ENCODE measurements around the gene KLHL6. TPM values are rescaled to one million over a fixed set of nuclear protein-coding genes. Genes with fewer than 3 reads are reported as not detected.
"Not testable (repeated sequence)": the region's sequence is repeated elsewhere in the genome, so short reads cannot be mapped to it uniquely, and the experiment has no call there.

The KLHL6 gene
- total RNA-seq, 1 donor from 2014 or later, result 0.65 TPM

DNA sequence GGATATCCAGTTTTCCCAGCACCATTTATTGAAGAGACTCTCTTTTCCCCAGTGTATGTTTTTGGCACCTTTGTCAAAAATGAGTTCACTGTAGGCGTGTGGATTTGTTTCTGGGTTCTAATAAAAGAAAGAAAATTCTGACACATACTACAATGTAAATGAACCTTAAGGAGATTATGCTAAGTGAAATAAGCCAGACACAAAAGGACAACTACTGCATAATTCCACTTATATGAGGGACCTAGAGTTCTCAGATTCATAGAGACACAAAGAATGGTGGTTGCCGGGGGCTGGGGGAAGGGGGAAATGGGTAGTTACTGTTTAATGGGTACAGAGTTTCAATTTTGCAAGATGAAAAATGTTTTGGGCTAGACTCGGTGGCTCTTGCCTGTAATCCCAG lies 14.7 kb upstream of the KLHL6 start:
- not testable (repeated sequence) for DNase-seq (ENCODE audit: low spot score); ATAC-seq

DNA sequence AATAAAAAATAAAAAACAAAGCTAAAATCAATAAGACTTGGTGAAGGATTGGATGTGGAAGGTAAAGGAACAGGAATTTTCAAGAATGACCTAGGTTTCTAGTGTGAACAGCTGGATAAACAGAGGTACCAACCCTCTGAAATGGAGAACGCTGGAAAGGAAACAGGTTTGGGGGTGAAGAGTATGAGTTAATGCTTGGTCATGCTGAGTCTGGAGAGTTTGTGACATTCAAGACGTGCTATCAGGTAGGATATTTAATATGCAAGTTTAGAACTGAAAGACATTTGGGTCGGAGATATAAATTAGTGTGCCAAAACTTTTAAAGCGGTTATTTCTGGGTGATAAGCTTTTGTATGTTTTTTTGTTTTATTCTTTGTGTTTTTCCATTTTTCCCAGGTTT lies 11.4 kb upstream of the KLHL6 start:
- no peak for DNase-seq (ENCODE audit: low spot score)
- ATAC-seq, result no peak

DNA sequence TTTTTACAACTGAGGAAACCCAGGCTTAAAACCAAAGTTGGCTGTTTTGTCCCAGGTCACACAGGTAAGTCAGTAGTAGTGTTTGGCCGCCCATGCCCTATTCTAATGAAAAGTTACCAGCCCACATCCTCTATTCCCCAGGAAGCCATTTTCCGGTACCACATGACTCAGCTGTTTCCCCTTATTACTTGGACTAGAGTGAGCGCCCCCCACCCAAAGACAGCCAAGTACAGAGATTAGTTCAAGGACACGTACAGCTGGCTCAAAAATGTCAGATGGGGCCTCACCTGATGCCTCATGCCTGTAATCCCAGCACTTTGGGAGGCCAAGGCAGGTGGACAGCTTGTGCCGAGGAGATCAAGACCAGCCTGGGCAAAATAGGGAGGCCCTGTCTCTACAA lies 8.5 kb upstream of the KLHL6 start:
- ATAC-seq, result no peak

DNA sequence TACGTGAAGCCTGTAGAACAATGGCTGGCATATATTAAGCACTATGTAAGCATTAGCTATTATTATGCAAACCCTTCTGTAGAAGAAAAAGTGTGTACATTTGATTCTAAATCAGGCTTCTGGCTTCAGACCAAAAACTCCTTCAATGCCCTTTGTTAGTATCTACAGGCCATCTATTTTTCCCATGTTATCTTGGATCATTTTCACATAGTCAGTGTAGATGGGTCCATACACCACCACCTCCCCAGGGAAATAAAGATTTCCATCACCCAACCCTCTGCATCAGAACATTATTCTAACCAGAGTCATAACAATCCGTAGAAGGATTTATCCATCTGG lies 8.0 kb upstream of the KLHL6 start:
- DNase-seq (ENCODE audit: low spot score), result no peak
- no peak for ATAC-seq

More for the DNA sequence above, 8.5 kb upstream of the KLHL6 start:
- no peak for DNase-seq (ENCODE audit: low spot score)

DNA sequence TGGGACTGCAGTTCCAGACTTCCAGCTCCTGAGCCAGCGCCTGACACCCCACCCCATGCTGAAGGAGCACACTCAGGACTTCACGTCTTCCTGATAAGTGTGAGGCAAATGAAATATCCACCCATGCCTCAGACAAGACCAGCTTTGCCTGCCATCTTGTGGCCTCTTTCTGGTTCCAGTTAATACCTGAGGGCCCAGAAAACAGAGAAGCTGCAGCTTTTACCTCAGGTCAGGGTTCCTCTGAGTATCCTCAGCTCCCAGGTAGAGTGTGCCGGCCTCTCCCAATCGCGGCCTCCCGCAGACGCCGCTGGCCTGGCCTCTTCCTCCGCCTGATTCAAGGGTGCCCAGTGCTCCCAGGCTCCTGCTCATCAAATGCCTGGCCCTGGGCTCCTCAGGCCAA lies 5.1 kb upstream of the KLHL6 start:
- DNase-seq (ENCODE audit: low spot score), result peak; percentile 56

DNA sequence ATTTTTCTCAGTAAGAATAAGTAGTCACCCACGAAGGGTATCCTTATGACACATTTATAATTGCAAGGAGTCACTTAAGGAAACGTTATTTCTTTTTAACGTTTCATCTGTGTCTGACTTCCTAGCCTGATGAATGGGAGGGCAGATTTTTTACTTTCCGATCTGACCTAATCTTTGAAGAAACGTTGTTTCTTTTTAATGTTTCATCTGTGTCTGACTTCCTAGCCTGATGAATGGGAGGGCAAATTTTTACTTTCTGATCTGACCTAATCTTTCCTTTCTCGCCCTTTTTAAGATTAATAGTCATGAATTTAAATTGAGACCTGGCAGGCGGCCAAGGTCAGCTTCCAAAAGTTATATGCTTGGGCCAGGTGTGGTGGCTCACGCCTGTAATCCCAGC lies 3.0 kb upstream of the KLHL6 start:
- ATAC-seq (no peak), DNase-seq (ENCODE audit: low spot score) (no peak)

More for the DNA sequence above, 5.1 kb upstream of the KLHL6 start:
- peak; percentile 93 for ATAC-seq

DNA sequence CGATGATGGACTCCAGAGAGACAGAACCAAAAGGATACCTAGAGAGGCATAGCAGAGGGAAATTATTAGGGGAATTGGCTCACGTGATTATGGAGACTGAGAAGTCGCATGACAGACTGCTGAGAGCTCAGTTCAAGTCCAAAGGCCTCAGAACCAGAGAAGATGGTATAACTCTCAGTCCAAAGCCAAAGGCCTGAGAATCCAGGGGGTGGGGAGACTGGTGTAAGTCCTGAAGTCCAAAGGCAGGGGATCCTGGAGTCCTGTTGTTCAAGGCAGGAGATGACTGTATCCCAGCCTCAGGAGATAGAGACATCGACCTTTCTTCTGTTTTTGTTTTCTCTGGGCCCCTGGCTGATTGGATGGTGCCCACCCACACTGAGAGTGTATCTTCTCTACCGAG lies 1.2 kb upstream of the KLHL6 start:
- DNase-seq (ENCODE audit: low spot score), result no peak
- ATAC-seq, result no peak

DNA sequence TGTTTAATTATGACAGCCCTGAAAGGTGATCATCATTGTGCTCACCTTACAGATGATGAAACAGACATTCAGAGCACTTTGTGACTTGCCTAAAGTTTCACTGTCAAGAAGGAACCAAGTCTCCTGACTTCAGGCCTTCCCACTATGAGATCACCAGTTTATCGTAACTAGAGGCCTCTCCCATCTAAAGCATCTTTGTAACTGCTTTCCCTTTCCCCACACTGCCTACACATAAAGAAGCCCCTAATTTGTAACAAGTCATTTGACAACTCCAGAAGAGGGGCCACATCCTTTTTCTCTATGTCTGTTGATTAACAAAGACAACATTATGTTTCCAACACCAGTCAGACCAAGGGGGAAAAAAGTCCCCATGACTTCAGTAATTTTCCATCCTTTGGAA lies 1.1 kb downstream of the KLHL6 start:
- no peak for DNase-seq (ENCODE audit: low spot score)
- ATAC-seq, result no peak

DNA sequence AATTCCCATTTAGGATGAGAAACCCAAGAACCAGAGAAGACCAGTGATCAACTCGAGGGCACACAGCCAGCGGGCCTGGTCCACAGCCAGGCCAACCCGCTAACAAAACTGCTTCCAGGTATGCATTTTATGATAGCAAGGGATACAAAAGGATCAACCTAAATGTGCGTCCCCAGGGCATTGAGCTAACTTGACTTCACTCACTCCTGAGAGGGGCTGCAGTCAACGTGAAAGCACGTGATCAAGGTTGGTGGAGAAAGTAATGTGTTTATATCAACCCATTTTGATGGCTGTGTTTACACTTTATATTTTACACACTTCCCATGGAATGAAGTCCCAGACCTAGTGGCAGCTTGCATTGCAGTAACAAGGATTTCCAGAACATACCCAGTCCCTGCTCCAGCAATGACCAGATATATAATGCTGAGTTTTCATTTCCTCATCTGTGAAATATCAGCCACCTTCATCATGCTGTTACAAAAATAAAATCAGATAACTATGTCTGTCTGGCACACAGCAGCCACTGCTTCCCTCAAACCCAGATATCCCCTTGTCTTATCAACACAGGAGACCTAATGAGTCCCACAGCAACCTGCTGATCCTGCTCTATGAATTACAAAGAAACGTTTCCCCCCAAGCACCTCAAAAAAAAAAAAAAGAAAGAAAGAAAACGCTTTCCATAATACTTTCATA lies 2.0 kb downstream of the KLHL6 start:
- DNase-seq (ENCODE audit: low spot score) (peak; percentile 49), ATAC-seq (no peak)

DNA sequence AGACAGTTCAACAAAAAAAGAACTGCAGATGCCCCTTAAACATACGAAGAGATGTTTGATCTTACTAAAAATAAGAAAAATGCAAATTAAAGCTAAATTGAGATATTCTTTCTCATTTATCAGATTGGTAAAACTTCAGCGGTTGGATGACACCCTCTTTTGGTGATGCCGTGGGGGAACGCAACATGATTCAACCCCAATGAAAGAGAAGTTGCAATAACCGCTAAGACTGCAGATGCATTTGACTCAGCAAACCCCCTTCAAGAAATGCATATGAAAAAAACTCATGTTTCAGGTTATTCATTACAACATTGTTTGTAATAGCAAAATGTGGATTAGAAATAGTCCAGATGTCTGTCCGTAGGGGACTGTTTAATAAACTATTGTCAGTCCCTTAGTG lies 3.6 kb downstream of the KLHL6 start:
- ATAC-seq, result no peak
- DNase-seq (ENCODE audit: low spot score), result no peak

DNA sequence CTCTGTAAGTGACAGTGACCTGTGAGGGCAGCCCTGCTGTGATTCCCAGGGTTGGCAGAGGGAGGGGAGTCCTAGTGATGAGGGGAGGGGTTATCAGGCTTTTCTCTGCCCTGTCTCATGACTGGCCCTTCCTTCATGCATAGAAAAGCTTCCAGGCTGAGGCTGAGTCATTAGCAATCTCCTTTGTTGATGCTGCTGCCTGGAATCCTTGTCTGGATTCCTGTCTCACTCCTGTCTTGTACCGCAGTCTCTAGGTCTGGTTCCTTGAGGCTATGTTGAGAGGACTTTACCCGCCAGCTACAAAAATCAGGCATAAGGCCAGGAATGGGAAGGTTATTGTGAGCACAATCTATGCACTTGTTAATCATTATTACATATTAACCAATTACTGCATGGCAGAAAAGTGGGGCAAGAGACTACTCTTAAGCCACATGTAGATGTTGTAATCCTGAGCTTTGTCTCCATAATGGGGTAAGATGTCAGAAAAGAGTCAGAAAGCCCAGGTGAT lies 7.2 kb downstream of the KLHL6 start:
- ATAC-seq (peak; percentile 74), DNase-seq (ENCODE audit: low spot score) (peak; percentile 75)

DNA sequence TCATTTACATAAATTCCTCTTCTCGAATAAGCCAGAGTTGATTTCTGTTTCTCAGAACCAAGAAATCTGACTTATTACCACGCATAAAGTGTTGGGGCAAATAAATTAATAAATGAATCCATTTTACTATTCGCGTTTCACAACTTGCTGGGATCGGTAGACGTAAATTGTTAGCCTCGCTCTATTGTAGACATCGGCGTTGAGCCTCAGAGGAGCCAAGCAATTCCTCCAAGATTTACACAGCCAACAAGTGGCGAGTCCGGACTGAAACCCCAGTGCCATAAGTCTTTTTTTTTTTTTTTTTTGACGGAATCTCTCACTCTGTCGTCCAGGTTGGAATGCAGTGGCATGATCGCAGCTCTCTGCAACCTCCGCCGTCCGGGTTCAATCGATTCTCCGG lies 8.9 kb downstream of the KLHL6 start:
- ATAC-seq (no peak), DNase-seq (ENCODE audit: low spot score) (no peak)

DNA sequence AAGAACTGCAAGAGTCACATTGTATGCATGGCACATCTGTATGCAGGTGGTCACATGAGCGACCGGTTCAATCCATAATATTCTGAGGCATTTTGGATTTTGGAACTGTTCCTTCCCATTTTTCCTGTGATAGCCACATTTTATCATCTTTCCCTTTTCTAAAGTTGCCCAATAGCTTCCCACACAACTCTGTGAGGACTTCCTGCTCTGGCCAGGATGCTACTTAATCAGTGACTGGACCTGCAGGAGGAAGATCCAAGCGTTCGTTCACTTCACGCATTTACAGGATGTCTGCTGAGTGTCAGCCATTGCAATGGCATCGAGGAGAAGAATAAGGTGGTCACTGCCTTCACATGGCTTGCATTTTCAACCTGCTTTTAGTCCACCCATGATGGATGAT lies 9.8 kb downstream of the KLHL6 start:
- ATAC-seq (no peak), DNase-seq (ENCODE audit: low spot score) (no peak)

DNA sequence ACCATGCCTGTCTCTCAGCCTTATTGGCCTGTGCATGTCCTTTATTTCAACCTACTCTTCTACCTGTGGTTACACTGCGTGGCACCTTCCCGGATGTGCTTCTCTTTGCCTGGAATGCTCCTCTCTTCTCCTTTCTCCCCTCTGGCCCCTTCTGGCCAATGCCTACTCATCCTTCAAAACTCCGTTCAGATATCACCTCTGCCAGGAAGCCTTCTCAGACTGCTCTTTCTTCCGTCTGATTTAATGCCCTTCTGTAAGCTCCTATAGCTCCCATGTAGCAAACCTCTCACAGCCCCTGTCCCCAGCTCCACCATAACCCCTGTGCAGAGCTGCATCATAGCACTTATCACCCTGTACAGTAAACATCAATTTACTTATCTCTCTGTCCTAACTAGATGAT lies 13.2 kb downstream of the KLHL6 start:
- no peak for DNase-seq (ENCODE audit: low spot score)
- ATAC-seq, result no peak

DNA sequence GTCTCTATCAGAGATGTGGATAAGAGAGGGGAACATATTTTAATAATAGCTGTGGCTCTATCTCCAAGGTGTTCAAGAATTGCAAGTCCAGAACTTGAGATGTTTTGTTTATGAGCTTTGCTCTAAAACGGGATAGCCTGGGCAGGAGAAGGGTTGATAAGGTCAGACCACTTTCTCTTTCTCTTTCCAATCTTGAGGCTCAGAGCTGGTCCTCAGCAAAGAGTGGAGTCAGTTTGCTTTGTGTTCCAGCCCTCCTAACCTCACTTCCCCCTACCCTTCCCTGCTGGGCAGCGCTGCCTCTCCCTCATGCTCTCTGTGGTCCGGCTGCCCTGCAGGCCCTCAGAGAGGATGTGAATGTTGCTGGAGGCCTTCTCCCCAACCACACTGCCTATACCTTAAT lies 13.8 kb downstream of the KLHL6 start:
- peak; percentile 52 for ATAC-seq
- no peak for DNase-seq (ENCODE audit: low spot score)

DNA sequence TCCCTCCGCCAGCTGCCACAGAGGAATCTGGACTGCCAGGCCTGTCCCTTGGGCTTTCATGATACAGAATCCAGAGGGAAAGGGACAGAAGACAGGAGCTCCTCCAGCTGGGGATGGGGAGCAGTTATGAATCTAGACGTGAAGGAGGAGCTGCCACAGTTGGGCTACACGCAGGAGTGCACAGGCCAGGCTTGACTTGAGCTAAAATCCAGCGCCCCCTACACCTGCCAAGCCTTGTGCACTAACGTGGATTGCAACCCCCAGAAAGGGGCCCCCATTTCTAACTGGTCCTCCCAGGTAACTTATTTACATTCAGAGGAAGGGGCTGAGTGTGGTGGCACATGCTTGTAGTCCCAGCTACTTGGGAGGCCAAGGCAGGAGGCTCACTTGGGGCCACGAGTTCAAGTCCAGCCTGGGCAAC lies 14.3 kb downstream of the KLHL6 start:
- no peak for DNase-seq (ENCODE audit: low spot score)
- no peak for ATAC-seq

DNA sequence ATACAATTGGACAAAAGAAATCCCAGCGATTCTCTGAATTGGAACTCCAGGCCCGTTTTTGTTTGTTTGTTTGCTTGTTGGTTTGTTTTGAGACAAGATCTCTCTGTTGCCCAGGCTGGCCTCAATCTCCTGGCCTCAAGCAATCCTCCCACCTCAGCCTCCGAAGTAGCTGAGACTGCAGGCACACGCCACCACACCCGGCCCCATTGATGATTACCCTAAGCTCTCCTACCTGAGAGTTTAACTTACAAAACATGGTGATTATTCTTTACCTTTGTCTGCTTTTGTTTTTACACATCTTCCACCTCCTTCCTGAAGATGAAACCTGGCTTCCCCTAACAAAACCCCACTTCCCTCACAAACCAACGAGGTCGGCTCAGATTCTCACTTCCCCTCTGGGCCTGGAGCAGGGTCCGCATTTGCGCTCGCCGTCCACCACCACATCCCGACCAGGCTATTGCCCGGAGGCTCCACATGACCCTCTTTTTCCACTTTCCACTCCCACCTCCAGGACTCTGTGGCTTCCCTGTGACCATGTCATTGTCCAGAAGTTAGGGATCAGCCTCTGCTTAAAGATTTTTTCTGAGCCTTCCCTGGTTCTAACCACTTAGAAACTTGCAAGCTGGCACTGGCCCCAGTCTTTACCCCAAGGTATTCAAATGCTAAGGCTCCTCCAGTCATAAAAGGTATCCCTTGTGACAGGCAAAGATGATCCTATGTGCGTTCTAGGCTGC lies 14.8 kb downstream of the KLHL6 start:
- ATAC-seq, result no peak
- no peak for DNase-seq (ENCODE audit: low spot score)

DNA sequence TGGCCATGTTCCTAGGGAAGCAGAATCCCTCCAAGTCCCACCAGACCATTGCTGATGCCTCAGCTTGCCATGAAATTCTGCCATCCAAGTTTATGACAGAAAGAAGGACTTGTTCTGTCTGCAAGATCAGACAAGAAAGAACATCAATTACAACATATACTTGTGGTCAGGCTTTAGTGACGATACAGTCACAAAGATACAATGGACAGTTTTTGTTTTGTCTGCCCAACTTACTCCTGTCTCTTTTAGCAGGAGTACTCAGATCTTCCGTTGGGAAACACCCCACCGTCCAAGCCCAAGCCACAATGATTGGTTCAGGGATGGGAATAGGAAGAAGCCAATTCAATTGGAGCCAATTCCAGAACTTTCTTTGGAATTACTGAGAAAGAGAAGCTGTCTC lies 15.7 kb downstream of the KLHL6 start:
- ATAC-seq (no peak), DNase-seq (ENCODE audit: low spot score) (no peak)

DNA sequence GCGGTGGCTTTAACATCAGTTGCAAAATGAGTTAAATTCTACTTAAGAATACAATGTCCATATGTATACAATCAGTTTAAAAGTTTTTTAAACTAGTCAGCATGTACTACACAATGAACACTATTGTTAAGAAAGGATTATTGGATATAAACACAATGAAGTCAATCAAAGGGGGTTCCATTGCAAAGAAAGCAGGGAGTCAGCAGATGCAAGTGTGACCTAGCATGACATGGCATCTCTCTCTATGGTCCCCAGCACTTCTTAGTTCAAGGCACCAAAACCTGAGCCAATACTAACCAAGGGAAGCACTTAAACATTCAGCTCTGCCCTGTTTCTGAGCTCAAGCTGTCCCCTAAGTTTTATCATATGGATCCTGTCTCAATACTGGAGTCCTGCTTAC lies 17.0 kb downstream of the KLHL6 start:
- no peak for ATAC-seq
- no peak for DNase-seq (ENCODE audit: low spot score)

DNA sequence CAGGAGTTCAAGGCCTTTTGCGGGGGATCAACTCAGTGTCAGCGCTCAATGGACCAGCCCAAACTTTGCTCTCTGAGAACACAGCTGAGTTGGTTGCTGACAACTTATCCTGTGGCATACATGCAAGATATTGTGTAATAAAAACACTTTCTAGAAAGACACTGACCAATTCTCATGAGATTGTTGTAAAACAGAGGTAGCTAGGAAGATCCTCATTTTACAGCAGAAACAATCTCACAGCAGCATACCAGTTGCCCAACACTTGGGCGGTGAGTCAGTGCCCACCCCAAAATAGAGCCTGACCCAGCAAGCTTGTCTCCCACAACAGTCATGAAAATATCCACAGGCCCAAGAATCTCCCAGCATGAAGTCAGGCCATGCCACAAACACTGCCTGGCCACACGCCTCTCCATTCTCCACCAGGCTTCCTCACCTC lies 18.2 kb downstream of the KLHL6 start:
- ATAC-seq (peak; percentile 43), DNase-seq (ENCODE audit: low spot score) (no peak)

DNA sequence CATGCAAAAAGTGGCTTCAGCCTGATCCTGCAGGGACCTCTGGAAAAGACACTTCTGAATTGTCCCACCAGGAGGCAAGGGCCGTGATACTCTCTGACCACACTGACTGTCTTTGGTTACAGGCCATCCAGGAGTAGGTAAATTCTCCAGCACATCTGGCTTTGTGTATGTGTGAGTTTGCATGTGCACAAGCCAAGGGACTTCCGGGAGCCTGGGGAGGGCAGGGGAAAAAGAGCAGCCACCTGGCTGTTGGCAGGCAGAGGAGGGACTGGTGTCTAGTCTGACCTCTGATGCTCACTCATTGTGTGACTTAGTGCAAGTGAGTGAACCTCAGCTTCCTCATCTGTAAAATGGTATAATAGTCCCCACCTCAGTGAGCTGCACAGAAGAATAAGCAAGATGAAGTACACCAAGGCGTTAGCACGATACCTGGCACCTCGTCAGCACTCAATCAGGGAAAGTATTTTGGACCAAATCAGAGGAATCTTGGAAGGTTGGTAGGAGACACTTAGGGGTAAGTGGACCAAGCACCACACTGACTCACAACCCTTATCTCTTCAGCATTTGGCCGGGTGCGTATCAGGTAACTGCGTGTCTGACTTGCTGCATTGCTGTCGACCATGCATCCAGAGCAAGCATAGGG lies 19.1 kb downstream of the KLHL6 start:
- no peak for ATAC-seq
- DNase-seq (ENCODE audit: low spot score), result no peak

DNA sequence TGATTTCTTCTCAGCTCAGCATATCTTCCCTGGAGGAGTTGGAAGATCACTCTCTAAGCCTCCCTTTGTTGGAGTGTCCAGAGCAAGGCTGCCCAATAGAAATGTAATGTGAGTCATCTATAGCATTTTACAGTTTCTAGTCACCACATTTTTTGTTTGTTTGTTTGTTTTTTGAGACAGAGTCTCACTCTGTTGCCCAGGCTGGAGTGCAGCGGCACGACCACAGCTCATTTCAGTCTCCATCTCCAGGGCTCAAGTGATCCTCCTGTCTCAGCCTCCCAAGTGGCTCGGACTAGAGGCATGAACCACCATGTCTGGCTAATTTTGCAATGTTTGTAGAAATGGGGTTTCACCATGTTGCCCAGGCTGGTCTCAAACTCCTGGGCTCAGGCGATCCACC lies 21.3 kb downstream of the KLHL6 start:
- ATAC-seq (no peak), DNase-seq (ENCODE audit: low spot score) (no peak)

All from left lobe of liver (tissue), 2 donors.